Duodenal mucosa (tissue), 2 donors: ENCODE measurements around the gene ARFGEF2.

Experiments
- H3K27ac ChIP-seq: one replicate; pipeline ENCODE4 v1.7.0; 2013; ENCODE audit warnings: low read depth, low read length
- H3K27me3 ChIP-seq, 2 donors: one replicate each; pipeline ENCODE4 v1.7.0; 2013; ENCODE audit warnings: low read length in 2 of 2, control low read depth in 1 of 2; ENCODE audit not compliant: insufficient read depth in 2 of 2, control insufficient read depth in 1 of 2
- H3K36me3 ChIP-seq, 2 donors: one replicate each; pipeline ENCODE4 v1.7.0; 2013; ENCODE audit warnings: low read length in 2 of 2, control low read depth in 1 of 2; ENCODE audit not compliant: insufficient read depth in 2 of 2, control insufficient read depth in 1 of 2
- H3K4me1 ChIP-seq, 2 donors: one replicate each; pipeline ENCODE4 v1.7.0; 2013; ENCODE audit warnings: low read length in 2 of 2, control low read depth in 1 of 2; ENCODE audit not compliant: insufficient read depth in 2 of 2, control insufficient read depth in 1 of 2
- H3K4me3 ChIP-seq, 2 donors: one replicate each; pipeline ENCODE4 v1.7.0; 2013; ENCODE audit warnings: low read length in 2 of 2, low read depth in 1 of 2
- H3K9ac ChIP-seq, 2 donors: one replicate each; pipeline ENCODE4 v1.7.0; 2013; ENCODE audit warnings: low read length in 2 of 2, low read depth in 1 of 2
- H3K9me3 ChIP-seq, 2 donors: one replicate each; pipeline ENCODE4 v1.7.0; 2013; ENCODE audit warnings: low read length in 2 of 2, control low read depth in 1 of 2; ENCODE audit not compliant: control insufficient read depth in 1 of 2

Gene ARFGEF2

GRCh38 chr20:48951041-48951440 is 29.5 kb downstream of the ARFGEF2 start:
- H3K4me3 ChIP-seq: no peak overlapping the region
- H3K9ac ChIP-seq: no peak overlapping the region
- H3K9me3 ChIP-seq: no peaks in the 10 kb centered on the region
- H3K27ac ChIP-seq: no peak overlapping the region
- H3K27me3 ChIP-seq: no peaks in the 10 kb centered on the region
- H3K36me3 ChIP-seq: peaks cover 32 to 78% of the 10 kb centered on the region in 2 donors
- peaks cover 9 to 15% of the 10 kb centered on the region in 2 donors for H3K4me1 ChIP-seq

- no peak overlapping the region for H3K9ac ChIP-seq
- H3K27me3 ChIP-seq: no peaks in the 10 kb centered on the region
- no peaks in the 10 kb centered on the region for H3K9me3 ChIP-seq
- peaks cover 9 to 10% of the 10 kb centered on the region in 2 donors for H3K4me1 ChIP-seq
- H3K4me3 ChIP-seq: no peak overlapping the region
- H3K36me3 ChIP-seq: peaks cover 32 to 84% of the 10 kb centered on the region in 2 donors
- no peak overlapping the region for H3K27ac ChIP-seq
These were observed 30.1 kb downstream of the ARFGEF2 start for GRCh38 chr20:48951646-48952045.

GRCh38 chr20:48952656-48953055 is 31.1 kb downstream of the ARFGEF2 start:
- H3K36me3 ChIP-seq: peaks cover 42 to 94% of the 10 kb centered on the region in 2 donors
- H3K9me3 ChIP-seq: no peaks in the 10 kb centered on the region
- H3K4me3 ChIP-seq: no peak overlapping the region
- no peak overlapping the region for H3K9ac ChIP-seq
- peaks cover 9 to 10% of the 10 kb centered on the region in 2 donors for H3K4me1 ChIP-seq
- H3K27me3 ChIP-seq: no peaks in the 10 kb centered on the region
- no peak overlapping the region for H3K27ac ChIP-seq

- H3K36me3 ChIP-seq: peaks cover 48 to 95% of the 10 kb centered on the region in 2 donors
- H3K27ac ChIP-seq: no peak overlapping the region
These were observed 32.1 kb downstream of the ARFGEF2 start for GRCh38 chr20:48953653-48954052.

GRCh38 chr20:48956052-48956451 is 34.5 kb downstream of the ARFGEF2 start:
- Histone ChIP-seq H3K9me3 (no peaks in the 10 kb centered on the region), H3K27ac (no peak overlapping the region), H3K9ac (no peak overlapping the region), H3K4me1 (no peaks in the 10 kb centered on the region), H3K36me3 (peaks cover 44 to 89% of the 10 kb centered on the region in 2 donors), H3K27me3 (no peaks in the 10 kb centered on the region), H3K4me3 (no peak overlapping the region)

More at GRCh38 chr20:48953653-48954052, 32.1 kb downstream of the ARFGEF2 start:
- Histone ChIP-seq H3K9me3 (no peaks in the 10 kb centered on the region), H3K4me1 (peaks cover 5 to 6% of the 10 kb centered on the region in 2 donors), H3K9ac (no peak overlapping the region), H3K27me3 (no peaks in the 10 kb centered on the region), H3K4me3 (no peak overlapping the region)

- no peaks in the 10 kb centered on the region for H3K4me1 ChIP-seq
- H3K9me3 ChIP-seq: no peaks in the 10 kb centered on the region
- H3K27me3 ChIP-seq: no peaks in the 10 kb centered on the region
- no peak overlapping the region for H3K9ac ChIP-seq
- no peak overlapping the region for H3K27ac ChIP-seq
- peaks cover 44 to 83% of the 10 kb centered on the region in 2 donors for H3K36me3 ChIP-seq
- H3K4me3 ChIP-seq: no peak overlapping the region
These were observed 35.6 kb downstream of the ARFGEF2 start for GRCh38 chr20:48957053-48957481.

GRCh38 chr20:48957533-48957932 is 36.0 kb downstream of the ARFGEF2 start:
- Histone ChIP-seq H3K27ac (no peak overlapping the region), H3K9me3 (no peaks in the 10 kb centered on the region), H3K4me1 (no peaks in the 10 kb centered on the region), H3K36me3 (peaks cover 43 to 83% of the 10 kb centered on the region in 2 donors), H3K27me3 (no peaks in the 10 kb centered on the region), H3K9ac (no peak overlapping the region), H3K4me3 (no peak overlapping the region)

- H3K27ac ChIP-seq: no peak overlapping the region
- H3K4me3 ChIP-seq: no peak overlapping the region
- peaks cover 35 to 82% of the 10 kb centered on the region in 2 donors for H3K36me3 ChIP-seq
- H3K27me3 ChIP-seq: no peaks in the 10 kb centered on the region
- H3K9me3 ChIP-seq: no peaks in the 10 kb centered on the region
- H3K9ac ChIP-seq: no peak overlapping the region
- H3K4me1 ChIP-seq: no peaks in the 10 kb centered on the region
These were observed 37.2 kb downstream of the ARFGEF2 start for GRCh38 chr20:48958743-48959142.

- no peaks in the 10 kb centered on the region for H3K27me3 ChIP-seq
- no peaks in the 10 kb centered on the region for H3K4me1 ChIP-seq
- no peak overlapping the region for H3K27ac ChIP-seq
- H3K9ac ChIP-seq: no peak overlapping the region
- peaks cover 26 to 71% of the 10 kb centered on the region in 2 donors for H3K36me3 ChIP-seq
- H3K9me3 ChIP-seq: no peaks in the 10 kb centered on the region
- H3K4me3 ChIP-seq: no peak overlapping the region
These were observed 38.5 kb downstream of the ARFGEF2 start for GRCh38 chr20:48959899-48960550.

- Histone ChIP-seq H3K9ac (no peak overlapping the region), H3K4me3 (no peak overlapping the region), H3K9me3 (no peaks in the 10 kb centered on the region), H3K27ac (no peak overlapping the region), H3K36me3 (peaks cover 17 to 65% of the 10 kb centered on the region in 2 donors), H3K4me1 (no peaks in the 10 kb centered on the region), H3K27me3 (no peaks in the 10 kb centered on the region)
These were observed 40.9 kb downstream of the ARFGEF2 start for GRCh38 chr20:48962421-48962820.
